Limb (tissue), 2 donors: Measurements from ENCODE around the gene PDCD10.

ENCODE experiments used
- DNase-seq, 2 donors: peaks; one replicate each; pipeline ENCODE4 v3.0.0-alpha.2; 2016; ENCODE audit errors: extremely low spot score in 2 of 2

PDCD10 gene

DNA sequence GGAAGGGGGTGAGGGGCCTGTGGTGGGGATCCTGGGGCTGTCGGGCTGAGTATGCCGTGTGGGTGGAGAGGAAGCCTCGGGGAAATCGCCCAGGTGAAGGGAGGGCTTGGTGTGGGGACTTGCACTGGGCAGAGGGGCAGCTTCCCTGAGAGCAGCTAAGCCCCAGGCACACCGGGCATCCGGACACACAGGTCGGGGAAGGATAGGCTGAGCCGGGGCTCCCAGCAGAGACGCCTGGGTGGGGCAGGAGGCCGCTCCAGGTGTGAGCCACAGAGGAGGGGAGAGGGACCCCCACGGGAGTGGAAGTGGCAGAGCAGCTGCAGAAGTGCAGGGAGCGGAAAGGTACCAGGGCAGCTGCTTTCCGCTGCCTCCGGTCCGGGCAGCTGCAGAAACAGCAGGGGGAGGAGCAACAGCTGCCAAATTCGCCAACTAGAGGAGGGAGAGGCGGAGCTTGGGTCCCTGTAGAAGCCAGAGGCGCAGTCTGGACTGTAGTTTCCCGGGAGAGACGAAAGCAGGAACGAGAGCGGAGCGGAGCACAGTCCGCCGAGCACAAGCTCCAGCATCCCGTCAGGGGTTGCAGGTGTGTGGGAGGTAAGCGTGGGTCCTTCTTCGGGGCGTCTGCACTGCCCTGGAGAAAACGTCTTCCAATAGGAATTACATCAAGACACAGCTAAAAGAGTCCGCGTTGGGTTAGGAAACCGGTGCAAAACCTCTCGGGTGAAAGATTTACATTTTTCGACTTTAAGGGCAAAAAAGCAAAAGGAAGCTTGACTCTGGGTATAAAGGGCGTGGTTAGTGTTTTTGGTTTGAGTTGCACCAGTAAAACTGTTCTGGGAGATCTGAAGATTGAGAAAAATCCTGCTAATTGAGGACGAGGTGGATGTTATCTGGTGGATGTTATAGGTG is 794 bp upstream of the PDCD10 start, which contains the start of gene SERPINI1:
SERPINI1 (plus strand) TSS at position 489 of the 906 bp plus-strand sequence. CDS start 53,408 bp downstream, outside the sequence.
- DNase-seq, result peak; percentile 89 to 92

DNA sequence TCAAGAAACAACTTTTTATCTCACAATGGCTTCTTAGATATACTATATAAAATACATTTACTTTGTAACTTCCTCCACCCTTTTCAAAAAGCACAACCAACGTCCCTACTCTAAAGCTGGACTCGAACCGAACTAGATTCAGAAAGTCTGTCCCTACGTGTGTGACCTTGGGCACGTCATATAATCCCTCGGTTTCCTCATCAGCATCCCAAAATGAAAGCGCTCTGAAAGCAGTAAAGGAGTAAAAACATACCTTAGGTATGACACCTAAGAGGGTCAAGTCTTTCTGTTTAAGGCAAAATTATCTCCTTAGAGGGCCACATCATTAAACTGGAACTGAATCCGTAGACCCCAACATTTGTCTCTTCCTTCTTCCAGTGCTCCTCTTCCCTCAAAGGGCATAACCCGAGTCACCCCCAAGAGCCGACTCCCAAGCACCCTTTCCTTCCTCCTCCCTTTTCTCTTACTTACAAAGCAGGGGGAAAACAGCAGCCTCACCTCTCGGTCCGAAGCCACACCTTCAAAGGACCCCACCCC is 663 bp downstream of the PDCD10 start:
- DNase-seq, result no peak

DNA sequence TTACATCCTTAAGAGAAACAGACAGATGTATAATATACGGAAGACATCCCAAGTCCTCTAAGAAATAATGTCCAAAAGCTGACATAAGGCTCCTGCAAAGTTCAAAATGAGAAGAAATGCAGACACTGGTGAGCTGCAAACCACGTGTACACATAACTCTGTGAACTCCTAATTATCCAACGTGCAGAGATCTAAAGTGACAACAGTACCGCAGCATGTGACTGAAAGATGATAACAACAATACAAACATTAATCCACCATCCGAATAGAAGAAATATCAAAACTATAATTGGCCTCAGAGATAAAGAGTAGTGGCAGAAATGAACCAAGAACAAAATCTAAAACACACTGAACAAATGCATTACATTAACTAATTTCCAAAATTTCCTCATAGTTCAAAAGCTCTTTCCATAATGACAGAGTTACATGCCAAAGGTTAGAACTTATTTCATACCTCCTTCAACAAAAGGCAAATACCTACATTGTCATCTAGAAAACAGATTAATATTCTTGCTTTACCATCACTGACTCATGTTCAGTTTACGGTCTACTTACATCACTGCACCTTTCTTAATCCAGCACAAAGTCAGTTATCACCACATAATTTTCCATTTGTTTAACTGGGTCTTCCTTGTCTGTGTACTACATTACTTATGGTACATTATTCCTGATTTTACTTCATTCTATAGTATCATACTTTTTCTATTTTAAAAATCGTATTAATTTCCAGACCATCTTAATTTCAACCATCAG is 2.2 kb downstream of the PDCD10 start:
- DNase-seq, result no peak

DNA sequence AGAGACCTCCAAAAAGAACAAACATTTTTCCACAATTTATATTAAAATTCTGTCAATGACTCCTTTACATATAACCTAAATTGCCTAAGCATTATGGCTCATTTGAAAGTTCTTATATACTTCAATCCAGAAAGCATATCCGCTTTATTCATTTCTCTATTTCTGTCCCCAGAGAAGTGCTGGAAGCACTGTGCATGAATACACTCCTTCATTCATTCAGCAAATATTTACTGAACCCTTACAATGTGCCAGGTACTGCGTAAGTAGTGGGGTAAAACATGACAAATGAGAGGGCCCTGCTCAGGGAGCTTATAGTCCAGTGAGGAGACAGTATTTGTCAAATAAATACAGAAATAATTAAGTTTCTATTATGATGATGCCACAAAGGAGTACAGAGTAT is 3.3 kb downstream of the PDCD10 start:
- DNase-seq, result no peak

DNA sequence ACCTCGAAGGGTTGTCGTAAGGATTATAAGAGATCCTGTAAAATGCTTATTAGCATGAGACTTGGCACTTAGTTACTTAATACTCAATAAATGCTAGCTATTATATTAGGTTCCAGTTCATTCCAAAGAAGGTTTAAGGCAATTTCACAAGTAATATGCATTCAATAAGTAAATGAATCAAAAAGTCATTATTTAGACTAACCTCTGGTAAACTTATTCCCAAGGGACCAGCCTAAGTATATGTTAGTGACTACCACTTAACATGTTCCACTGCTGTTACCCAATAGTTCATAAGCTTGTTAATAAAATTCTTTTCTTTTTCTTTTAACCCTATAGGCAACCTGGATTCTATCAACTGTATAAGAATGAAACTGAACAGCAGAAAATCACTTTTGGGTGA is 5.1 kb downstream of the PDCD10 start:
- no peak for DNase-seq

DNA sequence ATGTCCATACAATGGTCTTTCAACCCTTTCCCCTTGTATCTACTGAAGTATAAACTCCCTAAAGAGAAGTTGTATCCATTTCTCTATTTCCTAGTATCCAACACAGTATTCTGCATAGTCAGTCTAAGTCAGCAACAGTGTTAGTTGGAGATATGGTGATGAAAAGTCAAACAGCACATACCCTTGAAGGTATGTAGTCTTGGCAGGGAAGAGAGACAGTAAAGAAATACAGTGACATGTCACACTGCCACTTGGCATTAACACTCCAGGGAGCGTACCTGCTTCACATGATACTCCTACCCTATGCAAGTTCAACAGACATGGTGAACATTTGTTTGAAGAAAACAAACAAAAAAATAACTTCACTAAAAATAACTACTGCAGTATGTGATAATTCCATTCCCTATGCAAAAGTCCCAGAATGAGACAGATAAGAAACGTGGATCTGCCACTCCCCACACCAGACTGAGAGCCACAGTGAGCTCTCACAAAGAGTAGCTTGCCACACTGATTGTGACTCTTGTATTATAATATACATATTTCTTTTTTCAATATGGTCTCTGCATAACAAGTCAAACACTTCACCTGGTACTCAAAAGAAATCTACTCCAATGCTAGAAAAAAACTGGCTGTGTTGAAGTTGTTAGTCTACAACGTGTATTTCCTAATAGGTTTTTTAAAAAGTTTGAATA is 5.9 kb downstream of the PDCD10 start:
- DNase-seq, result no peak

DNA sequence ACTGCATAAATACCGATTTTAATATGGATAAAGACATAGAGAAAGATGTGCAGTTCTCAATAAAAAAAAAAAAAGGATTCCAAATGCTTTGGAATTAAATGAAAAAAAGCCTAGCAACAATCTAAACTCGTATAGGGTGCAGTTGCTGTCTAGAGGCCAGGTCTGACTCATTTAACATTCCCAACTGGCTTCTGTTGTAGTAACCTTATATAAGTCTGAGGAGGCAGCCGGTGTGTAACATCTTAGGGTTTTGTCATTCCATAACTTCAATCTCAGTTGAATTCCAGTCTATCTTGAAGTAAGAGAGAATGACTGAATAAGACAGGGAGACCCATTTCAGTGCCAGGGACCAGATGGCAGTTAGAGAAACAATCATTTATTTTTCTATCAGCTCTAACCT is 6.5 kb downstream of the PDCD10 start:
- DNase-seq, result no peak

DNA sequence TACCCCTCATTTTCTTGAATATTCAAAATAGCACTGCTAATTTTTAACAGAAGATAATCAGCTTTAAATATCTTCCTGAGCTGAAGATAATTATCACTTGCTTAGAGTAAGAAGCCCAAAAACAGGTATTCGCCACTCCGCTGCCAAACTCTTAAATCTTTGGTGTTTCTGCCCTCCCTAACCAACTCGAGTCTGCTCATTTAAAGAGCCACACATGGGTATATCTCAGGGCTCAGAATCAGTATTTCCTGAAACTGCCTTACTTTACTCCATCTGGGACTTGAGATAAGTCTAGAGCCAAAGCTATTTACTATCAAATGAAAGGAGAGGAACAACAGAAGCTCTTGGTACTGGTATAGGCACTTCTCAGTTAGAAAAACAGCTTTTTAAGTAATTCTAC is 10.8 kb downstream of the PDCD10 start:
- no peak for DNase-seq

DNA sequence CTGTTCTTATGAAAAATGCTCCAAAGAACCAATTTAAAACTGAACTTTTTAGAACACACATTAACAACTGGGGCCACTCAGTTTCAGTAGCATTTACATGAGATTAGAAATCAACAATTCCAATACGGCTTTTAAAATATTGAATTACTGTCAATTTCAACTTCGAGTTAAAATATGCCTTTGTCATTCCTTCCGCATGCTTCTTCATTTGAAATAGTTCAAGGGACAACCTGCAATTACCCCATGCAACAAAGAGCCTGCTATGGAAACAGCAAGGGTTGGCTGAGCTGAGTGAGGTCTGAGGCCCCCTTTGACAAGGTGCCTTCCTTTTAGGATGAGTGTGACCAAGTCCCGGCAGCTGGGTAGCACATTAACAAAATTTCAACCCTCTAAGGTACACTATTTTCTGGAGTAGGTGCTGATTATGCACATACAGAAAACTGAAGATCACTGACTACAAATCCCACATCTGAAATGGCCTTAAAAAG is 11.6 kb downstream of the PDCD10 start:
- no peak for DNase-seq

DNA sequence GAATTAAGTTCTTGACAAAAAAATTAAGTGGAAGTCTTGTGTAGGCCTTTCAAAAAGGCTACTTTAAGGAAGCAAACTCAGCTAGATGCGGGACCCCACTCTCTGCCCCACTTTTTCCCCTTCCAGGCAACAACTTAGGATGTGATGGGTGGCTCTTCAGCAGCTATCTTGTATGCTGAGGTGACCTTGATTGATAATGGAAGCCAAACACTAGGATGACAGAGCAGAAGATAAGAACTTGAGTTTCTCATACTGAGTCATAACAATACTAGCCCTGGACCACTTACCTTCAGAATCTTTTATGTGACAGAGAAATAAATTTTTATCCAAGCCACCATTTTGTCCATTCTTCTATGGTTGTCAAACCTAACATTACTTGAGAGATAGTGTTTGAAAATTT is 16.1 kb downstream of the PDCD10 start:
- DNase-seq, result no peak

DNA sequence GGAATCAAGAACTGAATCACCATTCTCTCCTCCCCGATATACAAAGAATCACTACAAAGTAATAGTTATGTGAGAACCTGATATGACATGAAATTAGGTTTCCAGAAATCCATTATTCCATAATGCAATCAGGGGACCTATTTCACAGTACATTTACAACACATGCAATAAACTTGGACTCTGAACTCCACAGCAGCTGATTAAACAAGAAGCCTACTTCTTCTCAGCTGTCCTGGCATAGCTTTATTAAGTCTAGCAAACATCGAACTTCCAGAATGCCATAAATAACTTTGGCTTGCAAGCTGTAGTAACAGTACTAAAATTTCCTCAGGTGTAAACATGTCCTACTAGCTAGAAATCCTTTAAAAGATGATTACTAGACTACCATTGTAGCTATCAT is 17.8 kb downstream of the PDCD10 start:
- no peak for DNase-seq

DNA sequence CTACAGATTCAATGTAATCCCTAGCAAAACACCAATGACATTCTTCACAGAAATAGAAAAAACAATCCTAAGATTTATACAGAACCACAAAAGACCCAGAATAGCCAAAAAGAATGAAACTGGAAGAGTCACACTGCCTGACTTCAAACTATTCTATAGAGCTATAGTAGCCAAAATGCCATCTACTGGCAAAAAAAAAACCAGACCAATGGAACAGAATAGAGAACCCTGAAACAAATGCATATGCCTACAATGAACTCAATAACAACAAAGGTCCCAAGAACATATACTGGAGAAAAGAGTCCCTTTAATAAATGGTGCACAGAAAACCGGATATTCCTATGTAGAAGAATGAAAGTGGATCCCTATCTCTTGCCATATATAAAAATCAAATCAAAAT is 19.8 kb downstream of the PDCD10 start:
- DNase-seq, result no peak

DNA sequence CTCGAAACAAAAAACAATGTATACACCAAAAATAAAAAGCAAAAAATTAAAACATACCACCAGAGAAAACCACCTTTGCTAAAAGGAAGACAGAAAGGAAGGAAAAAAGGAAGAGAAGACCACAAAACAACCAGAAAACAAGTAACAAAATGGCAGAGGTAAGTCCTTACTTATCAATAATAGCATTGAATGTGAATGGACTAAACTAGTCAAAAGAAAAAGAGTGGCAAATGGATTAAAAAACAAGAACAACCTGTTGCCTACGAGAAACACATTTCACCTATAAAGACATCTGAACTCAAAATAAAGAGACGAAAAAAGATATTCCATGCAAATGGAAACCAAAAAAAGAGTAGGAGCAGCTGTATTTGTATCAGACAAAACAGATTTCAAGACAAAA is 22.2 kb downstream of the PDCD10 start:
- no peak for DNase-seq

DNA sequence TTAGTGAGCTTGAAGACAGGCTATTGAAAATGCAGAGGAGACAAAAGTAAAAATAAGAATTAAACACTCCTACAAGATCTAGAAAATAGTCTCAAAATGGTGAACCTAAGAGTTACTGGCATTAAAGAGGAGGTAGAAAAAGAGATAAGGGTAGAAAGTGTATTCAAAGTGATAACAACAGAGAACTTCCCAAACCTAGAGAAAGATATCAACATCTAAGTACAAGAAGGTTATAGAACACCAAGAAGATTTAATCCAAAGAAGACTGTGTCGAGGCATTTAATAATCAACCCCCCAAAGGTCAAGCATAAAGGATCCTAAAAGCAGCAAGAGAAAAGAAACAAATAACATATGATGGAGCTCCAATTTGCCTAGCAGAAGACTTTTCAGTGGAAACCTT is 23.3 kb downstream of the PDCD10 start:
- DNase-seq, result no peak

DNA sequence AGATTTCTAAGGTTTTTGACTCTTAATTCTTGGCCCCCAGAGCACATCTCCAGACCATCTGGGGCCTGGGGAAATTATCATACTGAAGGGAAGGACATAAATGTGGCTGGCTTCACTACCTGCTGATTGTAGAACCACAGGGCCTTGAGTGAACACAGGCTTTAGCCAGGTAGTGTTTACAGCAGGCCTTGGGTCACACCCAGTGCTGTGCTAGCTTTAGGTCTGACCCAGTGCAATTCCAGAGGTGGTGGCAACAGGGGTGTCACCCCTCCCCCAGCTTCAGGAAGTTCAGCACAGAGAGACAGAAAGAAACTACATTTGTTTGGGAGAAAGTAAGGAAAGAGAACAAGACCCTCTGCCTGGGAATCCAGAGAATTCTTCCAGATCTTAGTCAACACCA is 24.1 kb downstream of the PDCD10 start:
- DNase-seq, result no peak

DNA sequence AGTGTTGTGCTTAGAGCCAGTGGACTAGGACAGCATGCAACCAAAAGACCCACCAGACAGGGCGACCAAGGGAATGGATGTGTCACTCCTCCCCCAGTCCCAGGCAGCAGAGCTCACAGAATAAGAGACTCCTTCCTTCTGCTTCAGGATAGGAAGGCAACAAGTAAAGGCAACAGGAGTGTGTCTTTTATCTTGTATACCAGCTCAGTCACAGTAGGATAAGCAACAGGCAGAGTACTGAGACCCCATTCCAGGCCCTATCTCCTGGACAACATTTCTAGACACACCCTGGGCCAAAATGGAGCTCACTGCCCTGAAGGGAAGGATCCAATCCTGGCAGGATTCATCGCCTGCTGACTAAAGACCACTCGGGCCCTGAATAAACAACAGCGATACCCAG is 25.0 kb downstream of the PDCD10 start:
- DNase-seq, result no peak

DNA sequence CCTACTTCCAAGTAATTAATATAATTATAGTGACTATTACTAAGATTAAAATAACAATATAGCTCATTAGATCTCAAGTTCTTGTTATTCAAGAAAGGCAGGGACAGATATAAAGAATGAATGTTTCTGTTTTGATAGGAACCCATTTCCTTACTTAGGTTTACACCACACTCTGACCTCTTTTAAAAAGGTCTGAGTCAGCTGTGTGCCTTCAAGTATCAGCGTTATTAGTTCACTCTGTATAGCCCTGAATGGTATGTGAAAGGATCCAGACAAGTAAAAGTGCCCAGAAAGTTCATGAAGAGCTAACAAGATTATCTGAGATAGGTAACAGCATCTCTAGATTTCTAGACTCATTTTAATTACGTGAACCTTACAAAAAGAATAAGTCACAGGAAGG is 28.9 kb downstream of the PDCD10 start:
- no peak for DNase-seq

DNA sequence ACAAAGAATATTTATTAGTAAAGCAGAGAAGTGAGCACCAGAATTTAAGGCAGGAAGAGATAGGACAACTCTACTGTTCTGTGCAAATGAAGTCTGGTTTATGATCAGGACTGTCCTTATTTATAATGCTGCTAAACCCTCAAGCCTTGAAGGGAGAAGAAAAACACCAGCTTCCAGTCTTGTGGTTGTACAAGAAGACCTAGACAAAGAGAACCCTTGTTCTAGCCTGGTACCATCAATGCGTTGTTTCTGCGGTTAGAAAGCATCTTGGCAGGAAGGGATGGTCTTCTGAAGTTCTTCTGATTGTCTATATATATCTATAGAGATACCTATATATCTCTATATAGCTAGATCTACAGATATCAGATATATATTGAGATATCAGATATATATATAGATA is 33.8 kb downstream of the PDCD10 start:
- no peak for DNase-seq

DNA sequence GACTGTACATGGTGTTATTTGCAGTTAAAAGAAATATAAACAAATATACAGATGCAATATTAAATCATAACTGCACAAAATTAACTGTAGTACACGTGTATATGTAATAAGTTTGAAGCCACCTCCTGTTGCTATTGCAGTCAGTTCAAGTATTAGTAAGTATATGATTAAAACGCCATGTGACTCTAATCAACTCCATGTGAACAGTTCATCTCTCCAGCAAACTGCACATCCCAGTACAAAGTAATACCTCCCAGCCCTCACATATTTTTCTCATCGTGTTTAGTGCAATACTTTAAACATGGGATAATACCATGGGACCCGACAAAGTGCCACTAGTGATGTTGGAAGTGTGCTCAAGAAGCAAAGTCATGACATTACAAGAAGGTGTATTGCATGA is 34.6 kb downstream of the PDCD10 start:
- DNase-seq, result no peak

DNA sequence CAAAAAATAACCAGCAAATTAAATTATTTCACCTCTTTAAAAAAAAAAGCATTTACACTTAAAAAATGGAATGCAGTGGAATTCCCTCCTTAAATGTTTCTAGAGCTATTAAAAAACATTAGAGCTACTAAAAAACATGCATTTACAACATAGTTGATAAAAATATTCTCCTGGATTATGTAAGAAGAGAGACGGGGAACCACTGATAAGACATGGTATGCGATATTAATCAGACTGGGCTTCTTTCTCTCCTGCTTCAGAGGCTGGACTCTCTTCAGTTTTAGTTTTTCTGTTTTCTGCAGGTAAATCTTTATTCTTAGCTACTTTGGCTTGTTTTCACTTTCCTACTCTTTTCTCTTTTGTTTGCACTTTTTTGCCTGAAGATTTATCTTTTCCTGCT is 40.6 kb downstream of the PDCD10 start:
- DNase-seq, result no peak

DNA sequence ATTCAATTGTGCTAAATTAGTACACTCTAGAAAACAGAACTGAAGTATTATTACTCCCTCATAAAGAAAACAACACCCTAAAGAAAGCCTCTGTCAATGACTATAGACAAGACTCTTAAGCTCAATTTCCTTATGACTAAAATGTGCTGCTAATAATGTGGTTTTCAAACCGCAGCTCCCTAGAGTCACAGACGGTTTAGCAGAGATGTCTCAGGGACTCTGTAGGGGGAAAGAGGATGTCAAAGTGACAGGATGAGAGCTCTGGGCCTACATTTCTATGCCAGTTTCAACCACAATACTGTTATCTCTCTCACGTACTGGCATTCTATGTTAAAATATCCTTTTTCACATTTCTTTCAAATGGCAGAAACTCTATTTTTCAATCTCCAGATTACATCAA is 43.3 kb downstream of the PDCD10 start:
- DNase-seq, result no peak
